Gastrocnemius medialis (tissue), 4 donors: ENCODE results near the gene EML3.

ENCODE experiments used
- CTCF ChIP-seq, 5 experiments: fragments of 450-650 bp in 3 of 5; fragments of 200-600 bp in 2 of 5; sonication (generic) in 2 of 5; IDR thresholded peaks in 4 of 5; conservative IDR thresholded peaks in 1 of 5; 1 replicate in 4 of 5; 2 replicates in 1 of 5; pipeline ENCODE4 v1.5.1; 2016 to 2019; ENCODE audit warnings: antibody characterized with exemption in 5 of 5, mild to moderate bottlenecking in 3 of 5, moderate library complexity in 3 of 5
- POLR2A ChIP-seq, 2 donors: fragments of 450-650 bp; IDR thresholded peaks; one replicate each; pipeline ENCODE4 v1.6.1; 2017; ENCODE audit warnings: antibody characterized with exemption in 2 of 2, mild to moderate bottlenecking in 2 of 2, moderate library complexity in 2 of 2

GRCh38 chr11:62580959-62581715, 31.4 kb downstream of the EML3 start:
- no peak for TF ChIP-seq POLR2A (IDR thresholded peaks at IDR 0.05)
- no peak for TF ChIP-seq CTCF (IDR thresholded peaks at IDR 0.05 in 4 of 5, conservative IDR thresholded peaks at IDR 0.05 in 1 of 5)
